K562 (cell line): ENCODE measurements around the gene RHEB. TPM values are rescaled to one million over a fixed set of nuclear protein-coding genes. Genes with fewer than 3 reads are reported as not detected.
A peak's percentile ranks its signal among the peaks of the same experiment; 100 is the strongest.

Experiments used
- ATAC-seq: fragments of 200-7000 bp; cut with Tn5 transposase; 3 replicates; pipeline ENCODE4 v1.9.1; 2020; ENCODE audit warnings: moderate library complexity
- BruUV-seq: library from RNA; stranded (reverse); fragments of 400-500 nt; replicated peaks from 2 replicates; lab custom pipeline; 2021; lab: Mats Ljungman, UMichigan
- CTCF ChIA-PET: fragments of 300-600 bp; formaldehyde crosslinking; extraction: SDS; loops from one replicate; lab custom pipeline; 2021; ENCODE audit warnings: low intra/inter-chr PET ratio; lab: Yijun Ruan, JAX
- POLR2A ChIA-PET: fragments of 300-600, 350-650 bp; sonication (Branson Sonifier 250); formaldehyde crosslinking; extraction: SDS; loops from one replicate; lab custom pipeline; 2021; ENCODE audit warnings: antibody characterized with exemption, inconsistent platforms; lab: Yijun Ruan, JAX
- DNase-seq, 4 experiments: peaks; one replicate each; pipeline versions ENCODE4 v3.0.0 to v3.0.0-alpha.2; 2011 to 2018; ENCODE audit warnings: low spot score in 3 of 4, mixed read lengths in 3 of 4; ENCODE audit errors: extremely low read depth in 1 of 4
- FAIRE-seq: peaks from 2 replicates; lab custom pipeline; 2011; peaks lifted over from hg19 to GRCh38; lab: Jason Lieb, UNC
- H2AFZ ChIP-seq: 2 replicates; pipeline ENCODE4 v1.6.0; 2011; ENCODE audit warnings: low read depth, low read length, control low read depth, inconsistent platforms
- H3K27ac ChIP-seq: fragments of 200-600 bp; 3 replicates; pipeline ENCODE4 v1.8.0; 2011; ENCODE audit warnings: low read depth, mild to moderate bottlenecking, control low read depth, inconsistent platforms, low read length, moderate library complexity, mixed read lengths; ENCODE audit errors: extremely low read depth
- H3K27me3 ChIP-seq, 2 experiments: fragments of 300-600 bp in 1 of 2; 2 replicates in 1 of 2; 3 replicates in 1 of 2; pipeline versions ENCODE4 v1.6.0 to v1.8.0; 2011; ENCODE audit warnings: inconsistent platforms in 2 of 2, low read length in 2 of 2, mild to moderate bottlenecking in 1 of 2, mixed read lengths in 1 of 2, moderate library complexity in 1 of 2; ENCODE audit not compliant: control insufficient read depth in 2 of 2, insufficient read depth in 2 of 2
- H3K36me3 ChIP-seq: fragments of 300-600 bp; 3 replicates; pipeline ENCODE4 v1.8.0; 2011; ENCODE audit warnings: mild to moderate bottlenecking, low read length, inconsistent platforms; ENCODE audit not compliant: control insufficient read depth, insufficient read depth
- H3K4me1 ChIP-seq, 2 experiments: fragments of 200-600 bp in 1 of 2; replicated peaks in 1 of 2; 2 replicates in 1 of 2; 3 replicates in 1 of 2; pipeline versions ENCODE4 v1.5.1 to v1.8.0; 2011; ENCODE audit warnings: inconsistent platforms in 2 of 2, low read length in 2 of 2, mild to moderate bottlenecking in 1 of 2, mixed read lengths in 1 of 2, moderate library complexity in 1 of 2; ENCODE audit not compliant: control insufficient read depth in 2 of 2, insufficient read depth in 2 of 2
- H3K4me2 ChIP-seq: 2 replicates; pipeline ENCODE4 v1.6.1; 2011; ENCODE audit warnings: low read length, control low read depth, inconsistent platforms, mixed read lengths; ENCODE audit not compliant: insufficient read depth
- H3K4me3 ChIP-seq: fragments of 200-600 bp; sonication (generic), shearing (Covaris generic); 2 replicates; pipeline ENCODE4 v1.5.1; 2016; ENCODE audit warnings: control low read depth, inconsistent platforms
- H3K79me2 ChIP-seq: fragments of 200-600 bp; 3 replicates; pipeline ENCODE4 v1.8.0; 2011; ENCODE audit warnings: low read length, inconsistent platforms; ENCODE audit not compliant: control insufficient read depth, insufficient read depth
- H3K9ac ChIP-seq, 2 experiments: 2 replicates each; pipeline versions ENCODE4 v1.6.0 to v1.6.1; 2011; ENCODE audit warnings: low read depth in 2 of 2, low read length in 2 of 2, control low read depth in 1 of 2, inconsistent platforms in 1 of 2, mild to moderate bottlenecking in 1 of 2, mixed read lengths in 1 of 2; ENCODE audit not compliant: insufficient read depth in 1 of 2
- H3K9me1 ChIP-seq: one replicate; pipeline ENCODE4 v1.6.0; 2011; ENCODE audit warnings: inconsistent platforms, mild to moderate bottlenecking, low read length, moderate library complexity; ENCODE audit not compliant: control insufficient read depth, insufficient read depth
- H3K9me3 ChIP-seq: replicated peaks from 2 replicates; pipeline ENCODE4 v1.5.1; 2011; ENCODE audit warnings: low read depth, low read length, inconsistent platforms; ENCODE audit not compliant: control insufficient read depth, insufficient read depth
- H4K20me1 ChIP-seq: replicated peaks from 2 replicates; pipeline ENCODE4 v1.6.1; 2011; ENCODE audit warnings: low read length, inconsistent platforms, mixed read lengths; ENCODE audit not compliant: control insufficient read depth, insufficient read depth
- FOXP1 ChIP-seq: sonication (generic); formaldehyde crosslinking; IDR thresholded peaks from 2 replicates; pipeline ENCODE4 v1.8.0; 2022; ENCODE audit warnings: mild to moderate bottlenecking, missing genetic modification reagents
- GABPB1 ChIP-seq: sonication (generic); formaldehyde crosslinking; IDR thresholded peaks from 2 replicates; pipeline ENCODE4 v1.8.0; 2022; ENCODE audit warnings: mild to moderate bottlenecking, missing genetic modification reagents
- NCOA4 ChIP-seq: fragments of 450-650 bp; IDR thresholded peaks from 2 replicates; pipeline ENCODE4 v1.6.1; 2018; ENCODE audit warnings: mild to moderate bottlenecking; ENCODE audit not compliant: partially characterized antibody
- POLR2AphosphoS5 ChIP-seq: IDR thresholded peaks from 2 replicates; pipeline ENCODE4 v1.6.1; 2011; ENCODE audit warnings: mild to moderate bottlenecking, low read depth, low read length, moderate library complexity; ENCODE audit not compliant: control insufficient read depth, insufficient read depth
- ZBTB33 ChIP-seq: sonication (generic); formaldehyde crosslinking; IDR thresholded peaks from 2 replicates; pipeline ENCODE4 v1.8.1; 2023; ENCODE audit warnings: mild to moderate bottlenecking, missing genetic modification reagents
- ZNF232 ChIP-seq: sonication (generic); formaldehyde crosslinking; IDR thresholded peaks from 2 replicates; pipeline ENCODE4 v1.8.0; 2022; ENCODE audit warnings: mild to moderate bottlenecking, missing genetic modification reagents
- ZNF408 ChIP-seq: fragments of 250-450 bp; sonication (Bioruptor Pico); IDR thresholded peaks from 2 replicates; pipeline ENCODE4 v1.4.0; 2020; ENCODE audit warnings: low read depth, mild to moderate bottlenecking, moderate library complexity
- ZNF518B ChIP-seq: fragments of 250-450 bp; sonication (Bioruptor Pico); IDR thresholded peaks from 2 replicates; pipeline ENCODE4 v1.5.0; 2021; ENCODE audit warnings: mild to moderate bottlenecking, moderate library complexity
- ZNF609 ChIP-seq: sonication (generic); formaldehyde crosslinking; IDR thresholded peaks from 2 replicates; pipeline ENCODE4 v1.8.1; 2023; ENCODE audit warnings: missing genetic modification reagents, mild to moderate bottlenecking, borderline replicate concordance
- WGBS: fragments of 100-300 bp; shearing (Covaris generic); methylation state at CpG from one replicate; pipeline ENCODE4 v1.1.6; 2016; ENCODE audit warnings: low coverage, mixed read lengths; ENCODE audit not compliant: insufficient coverage; ENCODE audit errors: missing lambda C conversion rate; 5-methylcytosine and 5-hydroxymethylcytosine counted together
- in situ Hi-C: fragments of 300-500 bp; cut with MboI; formaldehyde crosslinking; loops from 4 replicates; pipeline ENCODE4 v1.15.0; 2018; ENCODE audit warnings: inconsistent platforms, mixed read lengths
- intact Hi-C: fragments of 100-400 bp; cut with micrococcal nuclease; formaldehyde crosslinking; loops from 2 replicates; pipeline ENCODE4 v1.14.2; 2022
- polyA plus RNA-seq, 8 experiments: library from polyadenylated mRNA; depleted of rRNA in 4 of 8; stranded (reverse) in 5 of 8; unstranded in 3 of 8; fragments of >200 nt; fragmentation: Nextera tagmentation in 2 of 8; fragmentation: Illumina TruSeq in 1 of 8; extraction: Ambion mirVana in 2 of 8; extraction: Trizol in 1 of 8; gene quantifications; 2 replicates each; pipeline versions ENCODE4 v1.2.1 to v1.2.3, GENCODE V29; 2011 to 2014; ENCODE audit warnings: inconsistent platforms in 1 of 8, missing spikeins in 1 of 8
- total RNA-seq, 7 experiments: library from RNA; depleted of rRNA in 6 of 7; stranded (reverse); fragments of >200 nt in 6 of 7; fragmentation: Illumina TruSeq in 2 of 7; extraction: Trizol in 2 of 7; gene quantifications; 2 replicates each; pipeline versions ENCODE4 v1.2.1 to v1.2.3, GENCODE V29; 2011 to 2021; ENCODE audit warnings: low replicate concordance in 1 of 7

The RHEB gene
- total and polyA plus RNA-seq, 9 of the 15 experiments (the other 6 are each of a cell fraction or from before 2014, with no cell fraction given), result 28.5 to 249 (median 182) TPM

GRCh38 chr7:151439855-151440798, 79.6 kb downstream of the RHEB start, which contains the start of gene CRYGN:
Gene CRYGN, minus strand, starts transcription at chr7:151440141. Its CDS starts 224 bp downstream, at chr7:151439917.
- H3K9me1 ChIP-seq, result no peaks in the 10 kb centered on the region
- CTCF ChIA-PET, result no interaction called here
- H3K27me3 ChIP-seq, result peaks cover 21 to 50% of the 10 kb centered on the region in 2 experiments; a peak in 4 of 5 replicates
- POLR2A ChIA-PET, result interaction anchor here (0.6 kb wide), 1 partner anchor 158 kb away, joined by 3 read pairs; no protein-coding TSS in a partner anchor
- no peak for DNase-seq
- no peak within 1 kb of the TSS for H3K27ac ChIP-seq
- no peak within 1 kb of the TSS for H3K4me2 ChIP-seq
- H3K36me3 ChIP-seq, result no peaks in the 10 kb centered on the region
- no peaks in the 10 kb centered on the region for H3K79me2 ChIP-seq
- peak within 1 kb of the TSS in 1 of 2 experiments; percentile 56; a peak in 2 of 4 replicates for H3K9ac ChIP-seq
- BruUV-seq, result no TSS peak
- intact Hi-C loops (loop anchor here (10.0 kb wide), 1 partner anchor 45 kb away; no protein-coding TSS in a partner anchor), in situ Hi-C loops (no loop called here)
- H3K4me1 ChIP-seq, result peaks cover 5 to 20% of the 10 kb centered on the region in 2 experiments; a peak in 3 of 5 replicates
- no peaks in the 10 kb centered on the region for H4K20me1 ChIP-seq
- no peak for ATAC-seq
- H2AFZ ChIP-seq, result no peak within 1 kb of the TSS
- no peak for FAIRE-seq
- WGBS, result 39% methylated on average over 48 of the region's 51 CpGs
- no peak within 1 kb of the TSS for H3K4me3 ChIP-seq
- no peaks in the 10 kb centered on the region for H3K9me3 ChIP-seq
- TF ChIP-seq NCOA4, result no peak
- TF ChIP-seq ZNF609 (CRISPR knock-in tag), result no peak
- TF ChIP-seq ZNF518B (CRISPR knock-in tag), result no peak
- no peak for TF ChIP-seq ZNF408 (CRISPR knock-in tag)
- peak; percentile 55; the same call in 1 of the 2 replicates for TF ChIP-seq ZBTB33 (CRISPR knock-in tag)
- TF ChIP-seq FOXP1 (CRISPR knock-in tag), result no peak
- TF ChIP-seq ZNF232, result no peak
- TF ChIP-seq GABPB1, result no peak
- no peak for TF ChIP-seq POLR2AphosphoS5
